NB4 (cell line): ENCODE measurements around the gene ZNF609.

ENCODE experiments used
- CTCF ChIP-seq: IDR thresholded peaks from one replicate; pipeline ENCODE4 v1.5.1; 2012; ENCODE audit warnings: low read depth, low read length
- MAX ChIP-seq: IDR thresholded peaks from 2 replicates; pipeline ENCODE4 v1.6.1; 2011; ENCODE audit warnings: low read depth, low read length
- MYC ChIP-seq: IDR thresholded peaks from 2 replicates; pipeline ENCODE4 v1.6.1; 2011; ENCODE audit warnings: low read depth, low read length
- POLR2A ChIP-seq: IDR thresholded peaks from 2 replicates; pipeline ENCODE4 v1.6.1; 2011; ENCODE audit warnings: mild to moderate bottlenecking; ENCODE audit not compliant: insufficient read length; ENCODE audit errors: extremely low read depth

- no peak for TF ChIP-seq CTCF
- no peak for TF ChIP-seq POLR2A
- no peak for TF ChIP-seq MAX
- TF ChIP-seq MYC = no peak
Measured at GRCh38 chr15:64562003-64562640, 101.7 kb downstream of the ZNF609 start.
